Neuron (in vitro differentiated cells): ENCODE measurements around the gene ZBTB20.
A peak's percentile ranks its signal among the peaks of the same experiment; 100 is the strongest.

Experiments
- H2AFZ ChIP-seq: one replicate; pipeline ENCODE4 v1.6.1; 2013; ENCODE audit warnings: low read depth, mild to moderate bottlenecking, inconsistent platforms, low read length, moderate library complexity
- H3K27me3 ChIP-seq: one replicate; pipeline ENCODE4 v1.6.1; 2013; ENCODE audit warnings: low read length; ENCODE audit not compliant: insufficient read depth
- H3K36me3 ChIP-seq: one replicate; pipeline ENCODE4 v1.6.1; 2013; ENCODE audit warnings: low read length; ENCODE audit not compliant: insufficient read depth
- H3K4me1 ChIP-seq: one replicate; pipeline ENCODE4 v1.6.1; 2013; ENCODE audit warnings: low read length; ENCODE audit not compliant: insufficient read depth
- H3K4me3 ChIP-seq: 2 replicates; pipeline ENCODE4 v1.5.1; 2013; ENCODE audit warnings: mild to moderate bottlenecking, low read length, moderate library complexity
- H3K9me3 ChIP-seq: one replicate; pipeline ENCODE4 v1.6.1; 2013; ENCODE audit warnings: low read length

The ZBTB20 gene

GRCh38 chr3:114518206-114518808 is 628.8 kb downstream of the ZBTB20 start:
- Histone ChIP-seq H3K4me3 (no peak overlapping the region), H3K27me3 (no peaks in the 10 kb centered on the region), H2AFZ (no peak overlapping the region), H3K36me3 (no peaks in the 10 kb centered on the region), H3K9me3 (no peaks in the 10 kb centered on the region), H3K4me1 (peaks cover 12% of the 10 kb centered on the region)

GRCh38 chr3:114510201-114510600 is 636.9 kb downstream of the ZBTB20 start:
- Histone ChIP-seq H2AFZ (no peak overlapping the region), H3K4me1 (peaks cover 2% of the 10 kb centered on the region), H3K9me3 (no peaks in the 10 kb centered on the region), H3K27me3 (no peaks in the 10 kb centered on the region), H3K4me3 (no peak overlapping the region), H3K36me3 (no peaks in the 10 kb centered on the region)

- no peak overlapping the region for H3K4me3 ChIP-seq
- H3K4me1 ChIP-seq: peaks cover 2% of the 10 kb centered on the region
- no peaks in the 10 kb centered on the region for H3K9me3 ChIP-seq
- H2AFZ ChIP-seq: no peak overlapping the region
- H3K27me3 ChIP-seq: no peaks in the 10 kb centered on the region
- no peaks in the 10 kb centered on the region for H3K36me3 ChIP-seq
Observed at GRCh38 chr3:114509756-114510155, 637.3 kb downstream of the ZBTB20 start.

GRCh38 chr3:114508976-114509375 is 638.1 kb downstream of the ZBTB20 start:
- Histone ChIP-seq H3K36me3 (no peaks in the 10 kb centered on the region), H3K4me1 (peaks cover 2% of the 10 kb centered on the region), H3K27me3 (no peaks in the 10 kb centered on the region), H2AFZ (no peak overlapping the region), H3K9me3 (no peaks in the 10 kb centered on the region), H3K4me3 (no peak overlapping the region)

GRCh38 chr3:114508208-114508607 is 638.9 kb downstream of the ZBTB20 start:
- Histone ChIP-seq H3K9me3 (no peaks in the 10 kb centered on the region), H3K27me3 (no peaks in the 10 kb centered on the region), H3K36me3 (no peaks in the 10 kb centered on the region), H3K4me1 (peaks cover 2% of the 10 kb centered on the region), H2AFZ (no peak overlapping the region), H3K4me3 (no peak overlapping the region)

GRCh38 chr3:114506591-114507300 is 640.3 kb downstream of the ZBTB20 start:
- Histone ChIP-seq H2AFZ (no peak overlapping the region), H3K4me3 (no peak overlapping the region), H3K4me1 (peaks cover 2% of the 10 kb centered on the region), H3K9me3 (no peaks in the 10 kb centered on the region), H3K36me3 (no peaks in the 10 kb centered on the region), H3K27me3 (no peaks in the 10 kb centered on the region)

GRCh38 chr3:114504941-114505628 is 642.0 kb downstream of the ZBTB20 start:
- peaks cover 7% of the 10 kb centered on the region for H3K4me1 ChIP-seq
- no peaks in the 10 kb centered on the region for H3K27me3 ChIP-seq
- no peaks in the 10 kb centered on the region for H3K36me3 ChIP-seq
- no peak overlapping the region for H2AFZ ChIP-seq
- H3K4me3 ChIP-seq: no peak overlapping the region
- no peaks in the 10 kb centered on the region for H3K9me3 ChIP-seq

GRCh38 chr3:114502204-114502603 is 644.9 kb downstream of the ZBTB20 start:
- H3K36me3 ChIP-seq: no peaks in the 10 kb centered on the region
- no peaks in the 10 kb centered on the region for H3K27me3 ChIP-seq
- H3K4me3 ChIP-seq: no peak overlapping the region
- H3K9me3 ChIP-seq: no peaks in the 10 kb centered on the region
- peaks cover 27% of the 10 kb centered on the region for H3K4me1 ChIP-seq
- no peak overlapping the region for H2AFZ ChIP-seq

GRCh38 chr3:114499976-114500375 is 647.1 kb downstream of the ZBTB20 start:
- Histone ChIP-seq H3K4me3 (no peak overlapping the region), H2AFZ (no peak overlapping the region), H3K4me1 (peaks cover 39% of the 10 kb centered on the region), H3K27me3 (no peaks in the 10 kb centered on the region), H3K9me3 (no peaks in the 10 kb centered on the region), H3K36me3 (no peaks in the 10 kb centered on the region)

- no peaks in the 10 kb centered on the region for H3K36me3 ChIP-seq
- no peak overlapping the region for H3K4me3 ChIP-seq
- peaks cover 39% of the 10 kb centered on the region for H3K4me1 ChIP-seq
- H3K9me3 ChIP-seq: no peaks in the 10 kb centered on the region
- no peaks in the 10 kb centered on the region for H3K27me3 ChIP-seq
- H2AFZ ChIP-seq: peak overlapping the region; percentile 7
Observed at GRCh38 chr3:114498539-114499370, 648.3 kb downstream of the ZBTB20 start.

GRCh38 chr3:114496874-114497273 is 650.2 kb downstream of the ZBTB20 start:
- Histone ChIP-seq H3K9me3 (no peaks in the 10 kb centered on the region), H3K27me3 (no peaks in the 10 kb centered on the region), H2AFZ (no peak overlapping the region), H3K4me3 (no peak overlapping the region), H3K36me3 (no peaks in the 10 kb centered on the region), H3K4me1 (peaks cover 39% of the 10 kb centered on the region)

GRCh38 chr3:114496466-114496865 is 650.6 kb downstream of the ZBTB20 start:
- Histone ChIP-seq H3K9me3 (no peaks in the 10 kb centered on the region), H2AFZ (no peak overlapping the region), H3K4me1 (peaks cover 39% of the 10 kb centered on the region), H3K4me3 (no peak overlapping the region), H3K27me3 (no peaks in the 10 kb centered on the region), H3K36me3 (no peaks in the 10 kb centered on the region)

- Histone ChIP-seq H3K36me3 (no peaks in the 10 kb centered on the region), H2AFZ (no peak overlapping the region), H3K27me3 (no peaks in the 10 kb centered on the region), H3K9me3 (no peaks in the 10 kb centered on the region), H3K4me1 (peaks cover 39% of the 10 kb centered on the region), H3K4me3 (no peak overlapping the region)
Observed at GRCh38 chr3:114496021-114496434, 651.1 kb downstream of the ZBTB20 start.
